HG03196 (cell line): ENCODE data around the gene DDX39A.
"Not testable (repeated sequence)": the region's sequence is repeated elsewhere in the genome, so short reads cannot be mapped to it uniquely, and the experiment has no call there.

Experiments used
- ATAC-seq: cut with Tn5 transposase; IDR thresholded peaks from one replicate; pipeline ENCODE4 v1.9.1; 2021; ENCODE audit not compliant: unreplicated experiment

DDX39A gene

DNA sequence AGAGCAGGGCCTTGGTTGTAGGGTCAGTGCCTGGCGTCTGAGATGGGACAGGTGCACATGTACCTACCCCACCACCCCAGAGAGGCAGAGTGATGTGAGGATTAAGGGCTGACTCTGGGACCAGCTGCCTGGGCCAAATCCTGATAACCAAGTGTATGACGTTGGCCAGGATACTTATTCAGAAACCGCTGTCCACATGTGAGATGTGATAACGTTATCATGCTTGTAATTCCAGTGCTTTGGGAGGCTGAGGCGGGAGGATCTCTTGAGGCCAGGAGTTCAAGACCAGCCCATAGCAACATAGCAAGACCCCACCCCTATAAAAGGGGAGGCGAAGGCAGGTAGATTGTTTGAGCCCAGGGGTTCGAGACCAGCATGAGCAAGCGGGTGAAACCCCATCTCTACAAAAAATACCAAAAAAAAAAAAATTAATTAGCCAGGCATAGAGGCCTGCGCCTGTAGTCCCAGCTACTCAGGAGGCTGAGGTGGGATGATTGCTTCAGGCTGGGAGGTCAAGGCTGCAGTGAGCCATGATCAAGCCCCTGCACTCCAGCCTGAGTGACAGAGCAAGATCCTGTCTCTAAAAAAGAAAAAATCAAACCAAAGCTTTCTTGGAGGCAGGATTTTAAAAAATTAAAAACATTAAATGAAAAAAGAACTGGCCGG is 27.9 kb downstream of the DDX39A start:
- ATAC-seq: no peak

DNA sequence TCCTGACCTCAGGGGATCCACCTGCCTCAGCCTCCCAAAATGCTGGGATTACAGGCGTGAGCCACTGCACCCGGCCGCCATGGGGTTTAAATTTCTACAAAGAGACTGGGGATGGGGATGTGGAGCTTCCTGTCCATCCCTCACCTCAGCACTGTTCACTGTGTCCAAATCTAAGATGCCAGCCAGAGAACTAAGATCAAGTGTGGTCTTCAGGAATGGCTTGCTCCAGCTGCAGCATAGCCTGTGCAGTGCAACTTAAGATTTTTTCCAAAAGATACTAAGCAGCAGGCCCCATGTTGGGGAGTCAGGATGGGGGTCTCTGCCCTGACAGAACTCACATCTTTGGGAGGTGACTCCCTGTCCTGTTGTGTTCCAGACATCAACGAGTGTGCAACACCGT is 28.6 kb downstream of the DDX39A start:
- no peak for ATAC-seq

DNA sequence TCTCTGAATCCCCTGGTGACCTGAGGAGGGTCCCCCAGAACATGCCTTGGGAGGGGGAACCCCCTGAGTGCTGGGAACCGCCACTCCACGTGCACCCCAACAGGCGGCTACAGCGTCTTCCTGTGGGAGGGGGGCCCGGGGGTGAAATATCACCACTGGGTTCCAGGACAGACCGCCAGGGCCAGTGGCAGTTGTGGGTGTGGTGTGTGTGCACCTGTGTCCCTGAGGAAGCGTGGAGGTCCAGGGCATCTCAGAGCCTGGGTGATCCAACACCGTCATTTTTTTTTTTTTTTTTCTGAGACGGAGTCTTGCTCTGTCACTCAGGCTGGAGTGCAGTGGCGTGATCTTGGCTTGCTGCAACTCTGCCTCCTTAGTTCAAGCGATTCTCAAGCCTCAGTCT is 33.6 kb downstream of the DDX39A start:
- no peak for ATAC-seq

DNA sequence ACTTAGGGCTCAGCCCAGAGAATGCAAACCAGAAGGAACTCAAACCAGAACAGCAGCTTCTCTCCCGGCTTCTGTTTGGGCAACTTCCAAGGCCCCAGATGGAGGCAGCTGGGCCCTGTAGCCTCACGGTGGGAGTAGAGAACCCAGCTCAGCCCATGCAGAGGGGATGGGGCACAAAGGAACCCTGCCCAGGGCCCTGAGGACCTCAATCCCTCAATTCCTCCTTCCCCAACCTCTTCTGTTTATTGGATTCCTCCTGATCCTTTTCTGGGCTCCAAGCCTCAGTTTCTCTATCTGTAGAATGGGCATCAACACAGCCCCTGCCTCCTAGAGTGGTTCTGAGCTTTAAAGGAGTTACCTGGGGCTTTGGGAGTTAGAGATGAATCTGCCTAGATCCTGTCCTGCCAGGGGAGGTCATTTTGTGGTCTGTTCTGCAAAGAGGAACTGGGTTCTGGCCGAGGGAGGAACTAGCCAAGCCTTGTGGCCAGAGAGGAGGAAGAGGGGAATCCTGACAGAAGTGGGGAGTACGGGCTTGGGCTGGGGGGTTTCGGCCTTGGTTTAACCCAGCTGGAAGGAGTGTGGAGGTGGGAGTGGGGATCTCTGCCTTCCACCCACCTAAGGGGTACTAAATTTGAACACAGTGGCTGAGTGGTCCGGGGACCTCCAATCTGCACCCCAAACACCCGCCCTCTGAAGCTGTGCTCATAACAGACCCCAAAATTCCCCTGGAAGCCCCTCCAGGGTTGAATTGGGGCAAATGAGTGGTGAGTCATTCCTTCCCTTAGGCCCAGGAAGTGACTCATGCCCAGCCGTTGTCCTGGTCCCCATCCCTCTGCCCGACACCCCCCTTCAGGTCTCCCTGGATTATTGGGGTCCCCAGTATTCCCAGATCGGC is 35.2 kb downstream of the DDX39A start:
- ATAC-seq: peak; percentile 29

DNA sequence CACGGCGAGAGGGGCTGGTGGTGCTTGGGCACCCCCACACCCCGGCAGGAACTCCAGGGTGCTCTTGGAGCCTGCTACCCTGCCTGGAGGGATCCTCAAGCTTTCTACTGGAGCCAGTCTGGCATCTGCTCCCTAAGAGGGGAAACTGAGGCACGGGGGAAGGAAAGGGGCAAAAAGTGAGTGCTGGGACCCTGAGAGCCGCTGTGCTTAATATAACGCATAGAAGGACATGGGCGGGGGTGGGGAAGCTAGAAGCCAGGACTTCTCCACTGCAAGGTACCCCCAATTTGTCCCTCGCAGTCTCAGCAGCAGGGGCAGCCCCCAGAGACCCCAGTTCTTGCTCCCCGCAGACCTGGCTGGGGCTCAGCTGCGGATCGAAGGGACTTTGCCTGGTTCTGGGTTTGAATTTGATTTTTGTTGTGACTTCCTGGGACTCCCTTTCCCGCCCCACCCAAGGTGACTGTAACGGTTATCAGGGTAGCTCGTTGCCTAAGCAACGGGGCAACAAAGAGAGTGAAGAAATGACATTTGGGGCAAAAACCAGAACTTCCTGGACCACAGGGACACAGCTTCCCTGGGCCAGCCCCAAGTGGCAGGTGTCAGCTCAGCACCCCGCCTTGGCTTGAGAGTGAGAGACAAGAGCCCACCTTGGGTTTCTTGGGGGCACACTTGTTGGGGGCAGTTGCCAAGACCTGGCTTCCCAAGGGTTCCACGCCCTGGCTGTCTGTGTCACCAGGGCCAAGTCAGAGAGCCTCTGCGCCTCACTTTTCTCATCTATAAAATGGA is 37.3 kb downstream of the DDX39A start:
- ATAC-seq: no peak

DNA sequence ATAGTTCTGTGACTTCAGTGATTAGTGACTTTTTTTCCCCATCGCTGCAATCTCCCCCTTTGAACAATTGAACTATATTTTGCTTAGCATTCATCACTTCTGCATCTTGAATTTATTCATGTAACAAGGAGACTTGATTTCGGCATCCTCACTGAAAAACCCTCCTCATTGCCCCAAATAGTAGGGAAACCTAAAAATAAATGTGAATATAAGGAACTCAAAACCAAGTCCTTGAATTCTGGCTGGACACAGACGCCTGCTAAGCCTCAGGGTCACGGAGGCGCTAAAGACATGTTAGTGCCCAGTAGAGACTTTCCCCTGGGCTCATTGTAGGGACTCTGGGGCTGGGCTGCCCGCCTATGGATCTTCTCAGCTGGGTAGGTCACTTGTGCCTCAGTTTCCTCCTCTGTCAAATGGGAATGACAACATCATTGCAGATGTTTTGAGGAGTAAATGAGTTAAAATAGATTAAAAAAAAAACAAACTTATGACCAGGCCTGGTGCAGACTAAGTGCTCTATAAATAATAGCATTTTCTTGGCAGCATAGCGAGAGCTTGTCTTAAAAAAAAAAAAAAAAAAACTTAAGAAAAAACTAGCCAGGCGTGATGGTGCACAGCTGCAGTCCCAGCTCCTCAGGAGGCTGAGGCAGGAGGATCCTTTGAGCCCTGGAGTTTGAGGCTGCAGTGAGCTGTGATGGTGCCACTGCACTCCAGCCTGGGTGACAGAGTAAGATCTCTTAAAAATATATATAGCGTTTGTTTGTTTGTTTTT is 39.7 kb downstream of the DDX39A start:
- ATAC-seq: no peak

DNA sequence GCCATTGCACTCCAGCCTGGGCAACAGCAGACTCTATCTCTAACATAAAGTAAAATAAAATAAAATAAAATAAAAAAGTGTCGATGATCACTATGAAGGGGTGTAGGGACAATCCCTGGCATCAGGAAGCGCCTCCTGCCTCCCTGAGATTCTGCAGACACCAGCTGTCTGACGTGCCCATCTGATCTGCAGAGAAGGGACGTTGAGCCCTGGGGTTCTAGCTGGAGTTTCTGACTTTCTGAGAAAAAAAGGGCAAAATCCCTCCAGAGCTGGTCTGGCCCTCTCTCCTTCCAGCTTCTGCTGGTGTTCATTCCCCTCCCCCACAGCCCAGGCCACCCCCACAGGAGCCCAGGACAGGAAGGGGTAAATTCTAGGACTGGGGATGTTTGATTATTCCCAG is 40.3 kb downstream of the DDX39A start:
- no peak for ATAC-seq

DNA sequence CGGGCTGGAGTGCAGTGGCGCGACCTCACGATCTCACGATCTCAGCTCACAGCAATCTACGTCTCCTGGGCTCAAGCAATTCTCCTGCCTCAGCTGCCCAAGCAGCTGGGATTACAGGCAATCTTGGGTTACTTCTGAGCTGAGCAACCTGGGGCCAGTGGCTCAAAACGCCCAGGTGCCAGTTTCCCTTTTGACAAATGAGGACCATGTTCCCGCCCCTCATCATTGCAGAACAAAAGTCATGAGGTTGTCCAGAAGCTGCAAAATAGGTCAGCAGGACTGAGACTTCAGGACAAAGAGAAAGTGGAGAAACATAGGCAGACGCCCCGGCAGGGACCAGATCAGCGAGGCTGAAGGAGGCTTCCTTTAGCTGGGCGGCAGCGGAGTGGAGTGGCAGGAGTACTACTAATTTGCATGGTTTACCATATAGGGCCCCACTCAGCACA is 41.2 kb downstream of the DDX39A start:
- ATAC-seq: no peak

DNA sequence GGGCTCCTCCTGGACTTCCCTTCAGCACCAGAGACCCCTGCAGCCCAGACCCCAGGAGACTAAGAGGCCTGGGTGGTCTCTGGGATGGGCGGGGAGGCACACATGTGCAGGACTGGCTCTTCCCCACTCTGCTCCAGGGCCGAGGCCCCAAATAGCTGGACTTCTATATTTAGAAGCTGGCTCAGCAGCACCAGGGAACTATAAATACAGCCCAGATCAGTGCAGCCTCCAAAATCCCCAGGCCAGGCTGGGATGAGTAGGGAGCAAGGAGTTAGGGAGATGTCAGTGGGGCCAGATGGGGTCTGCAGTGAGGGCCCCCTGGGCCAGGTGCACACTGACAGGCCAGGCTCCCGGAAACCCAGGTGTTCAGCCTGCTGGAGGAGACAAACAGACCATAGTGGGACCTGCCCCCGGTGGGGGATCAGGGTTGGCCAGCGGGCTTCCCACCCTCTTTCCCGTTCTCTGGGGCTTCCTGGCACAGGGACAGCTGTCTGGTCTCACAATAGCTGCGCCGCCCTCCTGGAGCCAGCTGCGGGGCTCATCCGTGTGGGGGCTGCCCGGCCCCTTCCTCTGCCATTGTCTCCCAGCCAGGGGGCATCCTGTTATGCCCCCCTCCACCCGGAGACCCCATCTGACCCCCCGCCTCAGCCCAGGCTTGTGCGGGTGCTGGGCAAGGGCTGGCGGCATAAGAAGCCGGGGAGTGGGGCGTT is 43.4 kb downstream of the DDX39A start:
- ATAC-seq: no peak

DNA sequence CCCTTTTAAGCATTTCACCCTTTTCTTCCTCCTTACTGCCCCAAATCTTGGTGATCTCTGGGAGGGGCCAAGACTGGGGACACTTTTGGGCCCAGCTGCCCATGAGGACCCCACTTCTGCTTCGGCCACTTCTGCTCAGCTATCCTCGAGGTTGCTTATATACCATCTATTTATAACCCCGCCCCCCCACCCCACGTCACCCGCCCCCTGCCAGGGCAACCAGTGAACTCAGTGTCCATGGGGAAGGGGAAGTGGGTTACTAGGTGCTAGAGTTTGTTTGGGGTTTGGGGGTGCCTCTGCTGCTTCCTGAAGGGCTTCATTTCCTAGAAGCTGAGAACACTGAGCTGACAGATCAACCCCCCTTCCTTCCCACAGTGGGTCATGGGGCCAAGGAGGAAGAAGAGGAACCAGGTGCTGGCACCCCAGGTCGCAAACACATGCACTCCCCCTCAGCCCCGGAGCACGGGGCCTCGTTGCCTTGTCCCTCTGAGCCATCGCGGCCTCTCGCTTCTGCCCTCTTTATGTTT is 44.0 kb downstream of the DDX39A start:
- ATAC-seq: no peak

DNA sequence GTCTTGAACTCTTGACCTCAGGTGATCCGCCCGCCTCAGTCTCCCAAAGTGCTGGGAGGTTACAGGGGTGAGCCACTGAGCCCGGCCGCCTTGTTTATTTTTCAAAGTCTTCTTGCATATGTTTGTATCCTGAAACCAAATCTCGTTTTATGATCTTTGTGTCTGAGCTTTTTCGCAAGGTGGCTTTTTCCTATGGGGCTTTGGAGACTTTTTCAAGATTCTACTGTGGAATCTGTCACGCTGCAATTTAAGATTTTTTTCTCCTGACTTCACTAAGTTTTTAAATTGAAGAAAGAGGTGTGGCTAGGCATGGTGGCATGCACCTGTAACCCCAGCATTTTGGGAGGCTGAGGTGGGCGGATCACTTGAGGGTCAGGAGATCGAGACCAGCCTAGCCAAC is 44.8 kb downstream of the DDX39A start:
- ATAC-seq: not testable (repeated sequence)

DNA sequence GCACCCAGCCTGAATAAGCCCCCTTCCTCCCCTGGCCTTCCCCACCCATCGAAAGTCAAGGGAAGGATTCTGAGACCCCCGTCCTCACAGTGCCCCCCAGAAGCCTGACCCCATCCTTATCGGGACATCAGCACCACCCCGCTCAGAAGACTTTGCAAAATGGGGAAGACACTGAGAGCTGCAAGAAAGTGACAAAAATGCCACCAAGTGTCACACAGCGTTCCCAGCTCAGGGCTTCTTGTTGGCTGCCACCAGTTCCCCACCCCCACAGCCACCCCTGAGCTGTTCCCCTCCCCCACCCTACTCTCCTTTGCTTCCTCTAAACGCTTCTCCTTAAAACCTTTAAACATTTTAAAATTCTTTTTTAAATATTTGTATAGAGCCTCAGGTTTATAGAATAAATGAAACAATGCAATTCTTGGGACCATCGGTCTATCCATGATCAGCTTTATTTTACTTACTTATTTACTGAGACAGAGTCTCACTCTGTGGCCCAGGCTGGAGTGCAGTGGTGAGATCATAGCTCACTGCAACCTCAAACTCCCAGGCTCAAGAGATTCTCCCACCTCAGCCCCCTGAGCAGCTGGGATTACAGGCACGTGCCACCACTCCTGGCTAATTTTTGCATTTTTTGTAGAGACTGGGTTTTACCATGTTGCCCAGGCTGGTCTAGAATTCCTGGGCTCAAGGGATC is 46.6 kb downstream of the DDX39A start:
- not testable (repeated sequence) for ATAC-seq

DNA sequence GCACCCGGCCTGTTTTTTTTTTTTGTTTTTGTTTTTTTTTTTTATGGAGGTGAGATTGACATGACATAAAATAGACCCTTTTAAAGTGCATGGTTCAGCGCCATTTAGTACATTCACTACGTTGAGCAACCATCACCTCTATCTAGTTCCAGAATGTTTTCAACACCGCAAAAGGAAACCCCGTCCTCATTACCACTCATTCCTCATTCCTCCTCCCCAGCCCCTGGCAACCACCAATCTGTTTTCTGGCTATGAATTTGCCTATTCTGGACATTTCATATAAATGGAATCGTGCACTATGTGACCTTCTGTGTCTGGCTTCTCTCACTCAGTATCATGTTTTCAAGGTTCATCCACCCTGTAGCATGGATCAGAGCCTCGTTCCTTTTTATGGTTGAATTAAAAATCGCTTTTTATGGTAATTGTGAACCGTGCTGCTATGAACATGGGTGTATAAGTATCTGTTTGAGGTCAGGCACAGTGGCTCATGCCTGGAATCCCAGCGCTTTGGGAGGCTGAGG is 47.8 kb downstream of the DDX39A start:
- no peak for ATAC-seq

DNA sequence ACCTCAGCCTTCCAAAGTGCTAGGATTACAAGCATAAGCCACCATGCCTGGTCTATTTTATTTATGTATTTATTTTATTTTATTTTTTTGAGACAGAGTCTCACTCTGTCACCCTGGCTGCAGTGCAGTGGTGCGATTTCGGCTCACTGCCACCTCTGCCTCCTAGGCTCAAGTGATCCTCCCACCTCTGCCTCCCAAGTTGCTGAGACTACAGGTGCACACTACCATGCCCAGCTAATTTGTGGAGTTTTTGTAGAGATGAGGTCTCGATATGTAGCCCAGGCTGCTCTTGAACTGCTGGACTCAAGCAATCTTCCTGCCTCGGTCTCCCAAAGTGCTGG is 48.2 kb downstream of the DDX39A start:
- ATAC-seq: no peak

DNA sequence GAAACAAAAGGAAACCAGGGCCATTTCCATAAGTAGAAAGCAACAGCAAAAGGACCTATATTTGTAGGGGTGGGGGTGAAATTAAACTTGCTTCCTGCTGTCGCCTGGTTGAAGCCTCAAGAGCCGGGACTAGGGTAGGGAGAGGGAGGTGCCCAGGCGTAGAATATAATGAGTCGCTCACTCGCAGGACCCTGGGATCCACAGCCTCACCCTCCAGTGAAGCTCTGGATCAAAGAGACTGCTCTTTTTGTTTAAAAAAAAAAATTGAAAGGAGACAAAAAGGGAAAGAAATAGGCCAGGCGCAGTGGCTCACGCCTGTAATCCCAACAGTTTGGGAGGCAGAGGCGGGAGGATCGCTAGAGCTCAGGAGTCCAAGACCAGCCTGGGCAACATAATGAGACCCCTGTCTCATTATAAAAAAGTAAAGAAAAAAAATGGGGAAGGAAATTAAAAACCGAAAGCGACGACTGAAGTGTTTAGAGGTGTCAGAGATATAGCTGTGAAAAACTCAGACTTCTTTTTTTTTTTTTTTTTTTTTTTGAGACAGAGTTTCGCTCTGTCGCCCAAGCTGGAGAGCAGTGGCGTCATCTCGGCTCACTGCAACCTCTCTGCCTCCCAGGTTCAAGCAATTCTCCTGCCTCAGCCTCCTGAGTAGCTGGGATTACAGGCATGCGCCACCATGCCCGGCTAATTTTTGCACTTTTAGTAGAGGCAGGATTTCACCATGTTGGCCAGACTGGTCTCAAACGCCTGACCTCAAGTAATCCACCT is 48.8 kb downstream of the DDX39A start:
- no peak for ATAC-seq

DNA sequence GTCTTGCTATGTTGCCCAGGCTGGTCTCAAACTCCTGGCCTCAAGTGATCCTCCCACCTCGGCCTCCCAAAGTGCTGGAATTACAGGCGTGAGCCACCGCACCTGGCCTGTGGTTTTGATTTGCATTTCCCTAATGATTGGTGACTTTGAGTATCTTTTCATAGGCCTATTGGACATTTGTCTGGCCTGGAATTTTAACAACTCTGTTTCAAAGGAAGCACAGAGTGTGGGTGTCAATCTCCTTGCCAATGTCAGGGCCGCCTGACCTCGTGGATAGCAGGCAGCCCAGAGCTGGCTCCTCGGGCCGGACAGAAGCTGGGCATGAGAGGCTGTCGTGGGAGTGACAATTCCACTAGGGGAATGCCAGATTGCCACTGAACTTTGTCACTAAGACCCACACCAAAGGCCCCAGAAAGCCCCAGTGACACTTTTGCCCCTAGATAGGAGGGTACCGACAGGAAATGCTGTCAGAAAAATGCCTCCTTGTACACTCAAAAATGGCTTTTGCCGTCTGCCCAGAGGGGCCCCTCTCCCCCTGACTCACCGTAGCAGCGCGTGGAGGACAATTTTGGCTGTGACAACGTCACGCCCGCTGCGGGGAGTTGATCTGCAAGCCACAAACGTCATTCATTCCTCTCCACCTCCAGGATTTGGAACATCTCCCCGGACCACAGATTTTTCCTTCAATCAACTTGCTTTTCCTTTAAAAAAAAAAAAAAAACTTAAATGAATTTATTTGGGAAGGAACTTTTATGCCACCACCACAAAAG is 49.6 kb downstream of the DDX39A start:
- ATAC-seq: peak; percentile 41

DNA sequence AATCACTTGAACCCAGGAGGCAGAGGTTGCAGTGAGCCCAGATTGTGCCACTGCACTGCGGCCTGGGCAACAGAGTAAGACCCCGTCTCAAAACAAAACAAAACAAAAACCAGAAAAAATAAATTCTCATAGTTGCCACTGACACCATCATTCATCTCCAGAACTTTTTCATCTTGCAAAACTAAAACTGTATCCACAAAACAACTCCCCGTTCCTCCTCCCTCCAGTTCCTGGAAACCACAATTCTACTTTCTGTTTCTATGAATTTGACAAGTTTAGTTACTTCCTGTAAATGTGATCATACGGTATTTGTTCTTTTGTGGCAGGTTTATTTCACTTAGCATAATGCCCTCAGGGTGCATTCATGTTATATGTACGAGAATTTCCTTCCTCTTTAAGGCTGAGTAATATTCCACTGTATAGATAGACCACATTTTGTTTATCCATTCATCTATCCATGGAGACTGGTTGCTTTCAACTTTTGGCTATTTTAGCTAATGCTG is 51.1 kb downstream of the DDX39A start:
- ATAC-seq: no peak

DNA sequence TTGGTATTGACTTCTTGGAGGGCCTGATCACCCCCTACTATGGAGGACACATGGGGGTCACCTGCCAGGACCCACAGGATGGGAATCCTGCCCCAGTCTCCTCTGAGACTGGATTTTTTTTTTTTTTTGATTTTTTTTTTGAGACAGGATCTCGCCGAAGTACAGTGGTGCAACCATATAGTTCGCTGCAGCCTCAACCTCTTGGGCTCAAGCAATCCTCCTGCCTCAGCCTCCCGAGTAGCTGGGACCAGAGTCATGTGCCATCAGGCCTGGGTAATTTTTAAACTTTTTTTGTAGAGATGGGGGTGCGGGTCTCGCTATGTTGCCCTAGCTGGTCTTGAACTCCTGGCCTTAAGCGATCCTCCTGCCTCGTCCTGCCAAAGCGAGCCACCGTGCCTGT is 52.1 kb downstream of the DDX39A start:
- no peak for ATAC-seq
